IMR-90 (cell line): Measurements from ENCODE around the gene CDKAL1. TPM values are rescaled to one million over a fixed set of nuclear protein-coding genes. Genes with fewer than 3 reads are reported as not detected.

Experiments
- ATAC-seq: fragments of 200-7000 bp; cut with Tn5 transposase; 2 replicates; pipeline ENCODE4 v1.9.1; 2020; ENCODE audit warnings: low read depth, mild to moderate bottlenecking, moderate library complexity
- BruUV-seq: library from RNA; stranded (reverse); fragments of 400-500 nt; replicated peaks from 2 replicates; lab custom pipeline; 2021; lab: Mats Ljungman, UMichigan
- CTCF ChIA-PET: fragments of 300-600 bp; formaldehyde crosslinking; extraction: SDS; loops from one replicate; lab custom pipeline; 2021; ENCODE audit warnings: antibody characterized with exemption; lab: Yijun Ruan, JAX
- POLR2A ChIA-PET: fragments of 300-600 bp; sonication (Branson Sonifier 250); formaldehyde crosslinking; loops from one replicate; lab custom pipeline; 2022; ENCODE audit warnings: antibody characterized with exemption; ENCODE audit not compliant: unreplicated experiment; lab: Charles Lee
- DNase-seq: peaks from one replicate; pipeline ENCODE4 v3.0.0; 2013
- H2AFZ ChIP-seq: replicated peaks from 2 replicates; pipeline ENCODE3; 2013; ENCODE audit warnings: low read length, mild to moderate bottlenecking; ENCODE audit not compliant: poor library complexity
- H2AK5ac ChIP-seq: 2 replicates; pipeline ENCODE4 v1.6.1; 2013; ENCODE audit warnings: low read depth, low read length, inconsistent platforms
- H2AK9ac ChIP-seq: replicated peaks from 2 replicates; pipeline ENCODE3; 2013; ENCODE audit warnings: mild to moderate bottlenecking, low read depth, low read length, moderate library complexity; ENCODE audit not compliant: poor library complexity
- H2BK120ac ChIP-seq: 2 replicates; pipeline ENCODE4 v1.6.1; 2013; ENCODE audit warnings: low read depth, low read length, inconsistent platforms
- H2BK15ac ChIP-seq: 3 replicates; pipeline ENCODE4 v1.6.1; 2013; ENCODE audit warnings: low read depth, low read length, inconsistent platforms
- H2BK20ac ChIP-seq: 2 replicates; pipeline ENCODE4 v1.6.1; 2013; ENCODE audit warnings: low read depth, mild to moderate bottlenecking, inconsistent platforms, low read length, moderate library complexity
- H2BK5ac ChIP-seq: 2 replicates; pipeline ENCODE4 v1.6.1; 2013; ENCODE audit warnings: mild to moderate bottlenecking, low read depth, low read length, inconsistent platforms; ENCODE audit not compliant: poor library complexity, severe bottlenecking
- H3K14ac ChIP-seq: replicated peaks from 2 replicates; pipeline ENCODE4 v1.6.1; 2013; ENCODE audit warnings: low read depth, low read length, inconsistent platforms
- H3K18ac ChIP-seq: 2 replicates; pipeline ENCODE4 v1.6.1; 2013; ENCODE audit warnings: low read depth, low read length, control low read depth
- H3K23ac ChIP-seq: 2 replicates; pipeline ENCODE4 v1.6.1; 2013; ENCODE audit warnings: low read depth, low read length, inconsistent platforms
- H3K27ac ChIP-seq: 2 replicates; pipeline ENCODE4 v1.5.1; 2013; ENCODE audit warnings: mild to moderate bottlenecking, control low read depth, low read length; ENCODE audit not compliant: insufficient read depth
- H3K27me3 ChIP-seq: 2 replicates; pipeline ENCODE4 v1.6.1; 2013; ENCODE audit warnings: low read length; ENCODE audit not compliant: control insufficient read depth, insufficient read depth
- H3K36me3 ChIP-seq: 2 replicates; pipeline ENCODE4 v1.6.1; 2013; ENCODE audit warnings: low read length, mixed read lengths; ENCODE audit not compliant: control insufficient read depth, insufficient read depth
- H3K4ac ChIP-seq: 2 replicates; pipeline ENCODE4 v1.6.1; 2013; ENCODE audit warnings: low read depth, low read length, inconsistent platforms
- H3K4me1 ChIP-seq: 2 replicates; pipeline ENCODE4 v1.6.1; 2013; ENCODE audit warnings: low read length, mixed read lengths; ENCODE audit not compliant: control insufficient read depth, insufficient read depth
- H3K4me2 ChIP-seq: 2 replicates; pipeline ENCODE4 v1.6.1; 2013; ENCODE audit warnings: low read depth, mild to moderate bottlenecking, control low read depth, low read length, moderate library complexity
- H3K4me3 ChIP-seq: 2 replicates; pipeline ENCODE4 v1.5.1; 2013; ENCODE audit warnings: low read depth, mild to moderate bottlenecking, control low read depth, low read length, moderate library complexity; ENCODE audit not compliant: insufficient read depth
- H3K56ac ChIP-seq: 2 replicates; pipeline ENCODE4 v1.6.1; 2013; ENCODE audit warnings: low read length, inconsistent platforms; ENCODE audit not compliant: insufficient read depth; ENCODE audit errors: extremely low read depth
- H3K79me1 ChIP-seq, 2 experiments: 2 replicates each; pipeline ENCODE4 v1.6.1; 2013; ENCODE audit warnings: low read length in 2 of 2, inconsistent platforms in 1 of 2, low read depth in 1 of 2
- H3K9ac ChIP-seq: 2 replicates; pipeline ENCODE4 v1.6.1; 2013; ENCODE audit warnings: low read depth, low read length, control low read depth
- H3K9me1 ChIP-seq: 2 replicates; pipeline ENCODE4 v1.6.1; 2013; ENCODE audit warnings: low read length, inconsistent platforms; ENCODE audit not compliant: insufficient read depth
- H3K9me3 ChIP-seq: 2 replicates; pipeline ENCODE4 v1.6.1; 2013; ENCODE audit warnings: low read length; ENCODE audit not compliant: control insufficient read depth, insufficient read depth
- H4K20me1 ChIP-seq: 2 replicates; pipeline ENCODE4 v1.6.1; 2013; ENCODE audit warnings: low read length, inconsistent platforms; ENCODE audit not compliant: insufficient read depth
- H4K5ac ChIP-seq: 2 replicates; pipeline ENCODE4 v1.6.1; 2013; ENCODE audit warnings: mild to moderate bottlenecking, low read depth, low read length, control low read depth
- H4K8ac ChIP-seq, 2 experiments: 2 replicates each; pipeline ENCODE4 v1.6.1; 2013; ENCODE audit warnings: low read depth in 2 of 2, low read length in 2 of 2, control low read depth in 1 of 2, inconsistent platforms in 1 of 2
- H4K91ac ChIP-seq: 2 replicates; pipeline ENCODE4 v1.6.1; 2013; ENCODE audit warnings: low read depth, low read length, inconsistent platforms; ENCODE audit not compliant: insufficient read depth
- CEBPB ChIP-seq: IDR thresholded peaks from 2 replicates; pipeline ENCODE4 v1.6.1; 2012; ENCODE audit warnings: low read depth, low read length, improper control_type of control experiment
- FOS ChIP-seq: fragments of 150-350 bp; IDR thresholded peaks from 2 replicates; pipeline ENCODE4 v1.6.1; 2016; ENCODE audit warnings: low read depth, low read length
- MAFK ChIP-seq: IDR thresholded peaks from 2 replicates; pipeline ENCODE4 v1.6.1; 2012; ENCODE audit warnings: low read depth, low read length, improper control_type of control experiment
- NFE2L2 ChIP-seq: fragments of 150-350 bp; IDR thresholded peaks from 2 replicates; pipeline ENCODE4 v1.6.1; 2016; ENCODE audit warnings: low read depth, mild to moderate bottlenecking, low read length
- RCOR1 ChIP-seq: IDR thresholded peaks from 2 replicates; pipeline ENCODE4 v1.6.1; 2012; ENCODE audit warnings: mild to moderate bottlenecking, low read length, improper control_type of control experiment; ENCODE audit not compliant: insufficient replicate concordance
- SMC3 ChIP-seq: fragments of 150-350 bp; IDR thresholded peaks from 2 replicates; pipeline ENCODE4 v1.6.1; 2016; ENCODE audit warnings: low read depth, mild to moderate bottlenecking, antibody characterized with exemption, low read length, moderate library complexity
- WGBS, 2 experiments: methylation state at CpG; one replicate each; pipeline versions ENCODE4 v1.1.5 to v1.1.7; 2013; ENCODE audit warnings: missing lambda C conversion rate in 2 of 2; ENCODE audit not compliant: insufficient read length in 1 of 2; ENCODE audit errors: extremely low coverage in 2 of 2; 5-methylcytosine and 5-hydroxymethylcytosine counted together
- dilution Hi-C: fragments of 300-500 bp; cut with HindIII; formaldehyde crosslinking; loops from one replicate; pipeline ENCODE4 v1.14.3; 2018; ENCODE audit warnings: low sequenced_read_pairs; ENCODE audit not compliant: unreplicated experiment
- in situ Hi-C: fragments of 300-500 bp; cut with MboI; formaldehyde crosslinking; loops from 3 replicates; pipeline ENCODE4 v1.14.3; 2019; ENCODE audit warnings: low sequenced_read_pairs, inconsistent platforms, mixed read lengths
- intact Hi-C: fragments of 100-400 bp; cut with micrococcal nuclease; formaldehyde crosslinking; loops from 2 replicates; pipeline ENCODE4 v1.10.0; 2022
- polyA plus RNA-seq, 3 experiments: library from polyadenylated mRNA; depleted of rRNA; stranded (reverse); fragments of >200 nt; gene quantifications; 2 replicates each; pipeline ENCODE4 v1.2.3, GENCODE V29; 2012; ENCODE audit warnings: low replicate concordance in 1 of 3
- total RNA-seq: library from RNA; depleted of rRNA; stranded (reverse); fragments of >200 nt; gene quantifications from 2 replicates; pipeline ENCODE4 v1.2.3, GENCODE V29; 2012

The CDKAL1 gene
- total and polyA plus RNA-seq, 2 of the 4 experiments (the other 2 are of a cell fraction) = 3.7 to 13.1 TPM

GRCh38 chr6:20566109-20566508, 31.9 kb downstream of the CDKAL1 start:
- H3K9me1 ChIP-seq = no peaks in the 10 kb centered on the region
- no peak overlapping the region for H2BK15ac ChIP-seq
- no CpG with 5 or more reads among the region's 3 CpGs for WGBS, 2 experiments
- intact Hi-C loops = loop anchor here (10.0 kb wide), 2 partner anchors 439 to 1579 kb away; no protein-coding TSS in a partner anchor
- ChIA-PET POLR2A (no interaction called here), CTCF (no interaction called here)
- no peak overlapping the region for H3K4me2 ChIP-seq
- no peak overlapping the region for H2BK5ac ChIP-seq
- no peaks in the 10 kb centered on the region for H3K27me3 ChIP-seq
- no peak overlapping the region for H4K91ac ChIP-seq
- H3K4ac ChIP-seq = no peak overlapping the region
- H4K5ac ChIP-seq = no peak overlapping the region
- H3K4me1 ChIP-seq = no peaks in the 10 kb centered on the region; the same call in 1 of the 2 replicates
- H2AK9ac ChIP-seq = no peak overlapping the region
- no peak overlapping the region for H3K23ac ChIP-seq
- H2AFZ ChIP-seq = no peak overlapping the region
- no peak overlapping the region for H3K9ac ChIP-seq
- DNase-seq = no peak
- H3K4me3 ChIP-seq = no peak overlapping the region
- H4K20me1 ChIP-seq = no peaks in the 10 kb centered on the region
- H3K79me1 ChIP-seq = peaks cover 2 to 4% of the 10 kb centered on the region in 2 experiments; a peak in 2 of 4 replicates
- no peaks in the 10 kb centered on the region for H3K36me3 ChIP-seq
- H2AK5ac ChIP-seq = no peak overlapping the region
- dilution Hi-C loops = no loop called here
- ATAC-seq = no peak
- H3K18ac ChIP-seq = no peak overlapping the region
- no peak overlapping the region for H3K27ac ChIP-seq
- H3K56ac ChIP-seq = no peak overlapping the region
- no peaks in the 10 kb centered on the region for H3K9me3 ChIP-seq
- BruUV-seq = no TSS peak
- no peak overlapping the region for H4K8ac ChIP-seq
- no peak overlapping the region for H3K14ac ChIP-seq
- H2BK120ac ChIP-seq = no peak overlapping the region
- in situ Hi-C loops = loop anchor here (25.0 kb wide), 1 partner anchor 1571 kb away; no protein-coding TSS in a partner anchor
- TF ChIP-seq RCOR1 (no peak), CEBPB (no peak), MAFK (no peak), NFE2L2 (no peak), FOS (no peak), SMC3 (no peak)
- no peak overlapping the region for H2BK20ac ChIP-seq
